ENCODE measurements around the gene LGALS12.
"Not testable (repeated sequence)": the region's sequence is repeated elsewhere in the genome, so short reads cannot be mapped to it uniquely, and the experiment has no call there.

The LGALS12 gene

DNA sequence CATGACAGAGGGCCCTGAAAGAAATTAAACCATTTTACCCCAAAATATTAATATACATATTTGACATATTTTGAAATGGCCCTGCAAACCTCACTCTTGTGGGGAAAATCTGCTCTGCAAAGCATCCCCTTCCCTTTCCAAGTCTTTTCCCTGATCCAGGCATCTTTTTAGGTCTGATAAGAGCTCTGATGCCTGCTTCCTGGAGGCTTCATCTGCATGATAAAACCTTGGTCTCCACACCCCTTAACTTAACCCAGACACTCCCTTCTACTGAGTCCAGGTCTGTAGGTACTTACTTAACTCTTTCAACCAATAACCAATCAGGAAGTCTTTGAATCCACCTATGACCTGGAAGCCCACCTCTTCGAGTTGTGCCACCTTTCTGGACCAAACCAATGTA lies 1.8 kb upstream of the LGALS12 start:
- DNase-seq (ENCODE audit: extremely low read depth in 1 of 2, low read depth in 1 of 2) = no peak

DNA sequence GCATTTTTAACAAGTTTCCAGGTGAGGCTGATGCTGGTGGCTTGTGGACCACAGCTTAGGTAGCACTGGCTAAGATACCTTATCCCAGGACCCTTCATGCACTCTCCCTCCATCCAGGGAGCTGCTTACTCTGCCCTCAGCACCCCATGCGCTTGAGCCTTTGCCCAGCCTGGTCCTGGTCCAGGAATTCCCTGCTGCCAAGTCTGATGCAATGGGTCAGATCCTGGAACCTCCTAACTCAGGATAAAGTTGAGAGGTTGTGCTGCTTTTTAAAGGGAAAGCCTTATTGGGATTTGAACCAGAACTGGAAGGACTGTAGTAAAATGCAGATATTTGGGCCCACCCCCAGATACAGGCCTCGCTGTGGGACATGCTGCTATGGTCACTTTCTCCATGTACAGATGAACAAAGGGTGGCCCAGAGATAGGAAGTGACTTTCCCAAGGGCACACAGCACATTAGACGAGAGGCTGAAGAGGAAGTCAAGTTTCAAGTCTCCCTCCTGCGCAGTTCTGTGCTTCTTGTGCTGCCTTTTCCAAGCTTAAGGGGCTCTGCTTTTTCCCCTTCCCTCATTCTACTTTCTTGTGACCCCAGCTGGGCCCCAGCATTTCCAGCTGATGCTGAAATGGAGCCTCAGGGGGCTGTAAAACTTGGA lies 824 bp upstream of the LGALS12 start:
- DNase-seq (ENCODE audit: extremely low read depth in 1 of 2, low read depth in 1 of 2) = no peak

DNA sequence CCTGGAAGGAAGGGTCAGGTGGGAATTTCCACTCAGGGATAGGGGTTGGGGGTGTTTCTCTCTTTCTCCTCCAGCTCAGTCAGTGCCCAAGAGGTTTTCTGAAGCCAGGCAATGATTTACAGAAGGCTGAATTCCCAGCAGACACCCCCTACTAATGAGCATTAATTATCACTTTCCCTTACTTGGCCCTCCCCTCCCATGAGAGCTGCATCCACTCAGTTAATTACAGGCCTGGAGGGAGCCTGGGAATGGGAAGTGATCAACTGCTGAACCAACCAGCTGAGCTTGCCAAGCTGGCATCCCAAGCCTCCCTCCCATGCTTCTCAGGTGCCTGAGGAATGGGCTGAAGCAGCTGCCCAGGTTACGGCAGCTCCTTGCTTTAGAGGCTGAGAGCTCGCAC lies 992 bp downstream of the LGALS12 start:
- no peak for DNase-seq (ENCODE audit: extremely low read depth in 1 of 2, low read depth in 1 of 2)

DNA sequence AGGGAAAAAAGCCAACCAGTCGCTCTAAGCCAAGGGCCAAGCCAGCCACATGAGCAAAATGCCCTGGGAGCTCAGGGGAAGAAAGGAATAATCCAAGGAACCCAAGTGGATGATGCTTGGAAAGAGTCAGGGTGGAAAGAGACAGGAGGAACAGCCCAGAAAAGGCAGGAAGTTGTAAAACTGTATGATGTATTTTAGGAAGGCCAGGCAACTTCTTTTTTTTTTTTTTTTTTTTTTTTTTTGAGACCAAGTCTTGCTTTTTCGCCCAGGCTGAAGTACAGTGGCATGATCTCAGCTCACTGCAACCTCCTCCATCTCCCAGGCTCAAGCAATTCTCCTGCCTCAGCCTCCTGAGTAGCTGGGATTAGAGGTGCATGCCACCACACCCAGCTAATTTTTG lies 1.6 kb downstream of the LGALS12 start:
- no peak for DNase-seq (ENCODE audit: extremely low read depth in 1 of 2, low read depth in 1 of 2)

DNA sequence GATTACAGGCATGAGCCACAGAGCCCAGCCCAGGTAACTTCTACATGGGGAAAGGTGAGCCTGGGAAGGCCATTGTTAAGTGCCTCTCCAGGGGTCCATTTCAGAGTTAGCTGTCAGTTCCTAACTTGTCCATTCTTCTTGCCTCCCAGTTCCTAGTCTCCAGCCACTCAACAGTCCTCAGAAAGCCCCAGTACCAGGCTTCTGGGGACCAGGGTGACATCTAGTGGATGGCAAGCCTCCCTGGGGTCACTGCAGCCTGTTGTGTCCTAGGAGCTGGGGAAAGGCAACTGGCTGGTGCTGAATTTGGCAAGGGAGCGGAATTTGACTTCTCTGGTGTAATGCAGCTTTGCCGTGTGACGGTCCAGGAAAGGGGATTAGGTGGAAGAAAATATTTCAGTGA lies 2.1 kb downstream of the LGALS12 start:
- no peak for DNase-seq (ENCODE audit: extremely low read depth in 1 of 2, low read depth in 1 of 2)

DNA sequence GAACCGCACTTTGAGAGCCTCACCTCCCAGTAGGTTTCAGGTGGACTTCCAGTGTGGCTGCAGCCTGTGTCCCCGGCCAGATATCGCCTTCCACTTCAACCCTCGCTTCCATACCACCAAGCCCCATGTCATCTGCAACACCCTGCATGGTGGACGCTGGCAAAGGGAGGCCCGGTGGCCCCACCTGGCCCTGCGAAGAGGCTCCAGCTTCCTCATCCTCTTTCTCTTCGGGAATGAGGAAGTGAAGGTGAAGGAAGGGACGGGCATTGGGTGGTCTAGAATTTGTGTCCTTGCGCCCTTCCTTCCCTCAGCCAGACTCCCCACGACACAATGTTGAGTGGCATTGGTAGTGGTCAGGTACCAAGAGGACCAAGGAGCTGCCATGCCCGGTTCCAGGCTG lies 2.9 kb downstream of the LGALS12 start:
- DNase-seq (ENCODE audit: extremely low read depth in 1 of 2, low read depth in 1 of 2) = no peak

DNA sequence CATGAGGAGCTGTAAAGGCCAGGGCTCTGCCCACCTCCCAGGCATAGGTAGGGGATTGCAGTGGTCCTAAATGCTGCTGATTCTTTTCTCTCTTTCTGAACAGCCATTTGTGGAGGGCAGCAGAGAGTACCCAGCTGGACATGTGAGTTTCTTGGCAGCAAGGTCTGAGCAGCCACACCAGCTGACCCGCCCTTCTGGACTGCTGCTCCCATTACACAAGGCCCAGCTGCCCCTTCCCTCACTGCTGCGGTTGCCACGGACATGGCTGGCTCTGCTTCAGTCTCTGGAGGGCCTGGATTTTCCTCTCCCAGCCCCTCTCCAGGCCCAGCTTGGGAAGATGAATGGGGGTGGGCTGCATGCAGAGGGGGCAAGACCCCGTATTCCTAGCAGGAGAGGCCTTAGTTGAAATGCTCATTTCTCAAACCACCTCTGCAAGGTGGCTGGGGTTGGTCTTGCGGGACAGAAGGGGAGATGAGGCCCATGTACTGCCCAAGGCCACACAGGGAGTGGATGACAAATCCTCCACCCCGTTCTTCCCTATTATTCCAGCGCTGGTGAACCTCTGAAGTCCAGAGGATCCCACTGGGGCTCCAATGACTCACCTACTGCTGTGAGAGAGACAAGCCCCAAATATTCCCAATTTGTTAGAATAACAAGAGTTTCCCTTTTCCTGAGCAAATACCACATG lies 4.6 kb downstream of the LGALS12 start:
- no peak for DNase-seq (ENCODE audit: extremely low read depth in 1 of 2, low read depth in 1 of 2)

DNA sequence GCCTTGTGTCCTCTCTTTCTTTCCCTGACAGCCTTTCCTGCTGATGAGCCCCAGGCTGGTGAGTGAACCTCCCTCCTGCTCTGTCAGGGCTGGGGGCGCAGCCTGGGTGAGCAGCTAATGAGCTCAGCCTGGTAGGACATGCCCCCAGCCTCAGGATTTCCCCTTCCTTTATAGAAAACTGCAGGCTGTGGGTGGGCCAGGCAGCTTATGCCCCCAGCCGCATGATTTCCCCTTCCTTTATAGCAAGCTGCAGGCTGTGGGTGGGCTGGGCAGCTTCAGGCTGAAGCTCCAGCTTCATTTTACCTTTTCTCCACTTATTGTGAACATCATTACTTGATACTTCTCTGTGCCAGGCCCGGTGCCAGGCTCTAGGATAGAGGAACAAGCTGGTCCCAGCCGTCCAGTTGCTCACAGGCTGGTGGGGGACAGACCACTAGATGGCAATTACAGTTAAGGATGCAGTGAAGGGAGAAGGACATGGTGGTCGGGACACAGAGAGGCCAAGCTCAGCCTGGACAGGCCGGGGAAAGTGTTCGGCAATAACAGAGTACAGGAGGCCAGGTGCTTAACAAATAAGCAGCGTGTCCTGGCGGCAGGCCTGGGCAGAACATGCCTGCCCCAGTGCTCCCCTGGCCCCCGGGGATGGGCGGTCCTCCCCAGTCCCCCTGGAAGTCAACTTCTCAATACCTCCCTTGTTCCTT lies 5.3 kb downstream of the LGALS12 start:
- DNase-seq (ENCODE audit: extremely low read depth in 1 of 2, low read depth in 1 of 2) = no peak

DNA sequence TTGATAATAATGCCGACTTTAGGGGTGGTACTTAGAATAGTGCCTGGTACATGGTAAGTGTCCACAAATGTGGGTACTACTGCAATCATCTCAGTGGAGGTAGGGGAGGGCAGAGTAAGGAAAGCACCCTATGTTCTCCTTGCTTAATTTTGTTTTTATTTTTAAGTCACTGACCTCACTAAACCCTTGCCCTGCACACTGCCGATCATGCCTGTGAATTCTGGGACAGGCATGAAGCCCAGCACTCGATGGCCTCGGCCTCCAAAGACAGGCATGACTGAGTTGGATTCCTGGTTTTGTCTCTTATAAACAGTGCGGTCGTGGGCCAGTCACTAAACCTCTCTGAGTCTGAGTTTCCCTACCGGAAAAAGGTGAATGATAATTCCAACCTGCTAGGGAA lies 6.9 kb downstream of the LGALS12 start:
- DNase-seq (ENCODE audit: extremely low read depth in 1 of 2, low read depth in 1 of 2) = no peak

DNA sequence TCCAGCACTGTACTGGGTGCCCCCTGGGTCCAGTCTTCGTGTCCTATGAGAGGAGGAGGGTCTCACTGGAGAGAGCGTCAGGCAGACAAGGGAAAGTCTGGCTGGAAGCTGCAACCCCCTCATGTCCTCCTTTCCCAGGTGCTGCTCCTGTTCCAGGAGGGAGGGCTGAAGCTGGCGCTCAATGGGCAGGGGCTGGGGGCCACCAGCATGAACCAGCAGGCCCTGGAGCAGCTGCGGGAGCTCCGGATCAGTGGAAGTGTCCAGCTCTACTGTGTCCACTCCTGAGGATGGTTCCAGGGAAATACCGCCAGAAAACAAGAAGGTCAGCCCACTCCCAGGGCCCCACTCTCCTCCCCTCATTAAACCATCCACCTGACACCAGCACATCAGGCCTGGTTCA lies 10.2 kb downstream of the LGALS12 start:
- DNase-seq (ENCODE audit: extremely low read depth in 1 of 2, low read depth in 1 of 2) = no peak

DNA sequence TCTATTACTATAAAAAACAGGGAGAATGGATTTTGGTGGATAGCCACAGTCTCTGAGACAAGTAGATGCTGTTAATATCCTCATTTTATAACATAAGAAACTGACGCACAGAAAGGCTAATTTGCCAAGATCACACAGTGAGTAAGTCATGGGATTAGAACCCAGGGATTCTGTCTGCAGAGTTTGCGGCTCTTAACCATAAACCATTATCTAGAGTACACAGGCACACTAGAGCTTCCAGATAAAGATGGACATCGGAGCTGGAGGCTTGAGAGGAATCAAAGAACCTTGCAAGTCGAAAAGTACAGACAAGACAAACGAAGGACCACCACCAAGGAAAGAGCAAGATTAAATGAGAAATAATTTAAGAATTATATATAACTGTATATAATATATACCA lies 11.3 kb downstream of the LGALS12 start:
- no peak for DNase-seq (ENCODE audit: extremely low read depth in 1 of 2, low read depth in 1 of 2)

DNA sequence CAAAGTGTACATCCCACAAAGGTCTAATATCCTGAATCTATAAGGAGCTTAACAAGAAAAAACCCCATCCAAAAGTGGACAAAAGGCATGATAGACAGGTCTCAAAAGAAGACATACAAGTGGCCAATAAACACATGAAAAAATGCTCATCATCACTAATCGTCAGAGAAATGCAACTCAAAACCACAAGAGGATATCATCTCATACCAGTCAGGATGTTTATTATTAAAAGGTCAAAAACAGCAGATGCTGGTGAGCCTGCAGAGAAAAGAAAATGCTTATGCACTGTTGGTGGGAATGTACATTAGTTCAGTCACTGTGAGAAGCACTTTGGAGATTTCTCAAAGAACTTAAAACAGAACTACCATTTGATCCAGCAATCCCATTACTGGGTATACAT lies 12.7 kb downstream of the LGALS12 start:
- DNase-seq (ENCODE audit: extremely low read depth in 1 of 2, low read depth in 1 of 2) = no peak

DNA sequence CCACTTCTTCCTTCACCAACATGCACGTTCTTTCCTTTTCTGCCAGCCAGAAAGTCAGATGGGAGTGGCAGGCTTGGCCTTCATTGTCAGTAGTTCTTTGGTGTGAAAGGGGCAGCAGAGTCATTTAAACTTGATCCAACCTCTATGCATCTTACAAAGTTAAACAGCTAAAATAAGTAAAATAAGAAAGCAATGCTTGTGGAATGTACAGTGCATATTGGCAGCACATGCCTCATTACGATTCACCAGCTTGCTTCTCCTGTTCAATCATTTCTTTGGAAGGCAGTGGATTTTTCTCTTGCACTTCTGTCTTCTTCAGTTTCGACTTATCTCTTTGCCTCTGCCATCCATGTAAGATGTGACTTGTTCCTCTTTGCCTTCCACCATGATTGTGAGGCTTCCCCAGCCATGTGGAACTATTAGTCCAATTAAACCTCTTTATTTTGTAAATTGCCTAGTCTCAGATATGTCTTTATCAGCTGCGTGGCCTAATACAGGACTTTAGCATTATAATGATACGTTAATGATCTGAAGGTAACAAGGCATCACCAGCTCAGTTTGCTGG lies 14.8 kb downstream of the LGALS12 start:
- DNase-seq (ENCODE audit: extremely low read depth in 1 of 2, low read depth in 1 of 2) = no peak

DNA sequence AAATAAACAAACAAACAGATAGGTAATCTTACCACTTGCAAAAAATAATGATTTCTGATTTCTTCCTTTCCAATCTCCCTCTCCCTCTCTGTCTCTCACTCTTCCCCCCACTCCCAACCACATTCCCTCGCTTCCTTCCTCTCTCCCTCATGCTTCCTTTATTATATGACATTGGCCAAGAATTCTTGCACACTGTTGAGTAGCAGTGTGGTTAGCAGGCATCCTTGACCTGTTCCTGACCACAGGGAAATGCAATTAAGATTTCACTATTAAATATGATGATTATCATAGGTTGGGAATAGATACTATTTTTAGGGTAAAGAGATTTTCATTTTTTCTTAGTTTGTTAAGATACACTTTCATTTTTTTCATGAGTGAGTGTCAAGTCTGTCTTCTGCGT lies 16.0 kb downstream of the LGALS12 start:
- no peak for DNase-seq (ENCODE audit: extremely low read depth in 1 of 2, low read depth in 1 of 2)

DNA sequence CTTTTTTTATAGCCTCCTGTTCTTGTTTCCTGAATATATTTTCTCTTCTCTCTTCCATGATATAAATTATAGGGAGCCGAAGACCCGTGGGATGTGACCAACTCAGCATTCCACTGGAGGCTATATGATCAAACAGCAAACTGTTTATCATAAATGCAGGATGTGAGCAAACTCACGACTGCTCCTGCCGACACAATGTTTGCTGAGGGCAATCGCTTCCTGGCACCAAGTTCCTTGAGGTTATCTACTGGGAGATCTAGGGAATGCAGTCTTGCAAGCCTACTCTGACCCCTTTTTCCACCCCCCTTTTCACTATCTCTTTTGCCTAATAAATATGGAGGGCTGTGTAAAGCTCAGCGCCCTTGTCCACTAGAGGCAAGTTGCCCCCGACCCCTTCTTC lies 17.3 kb downstream of the LGALS12 start:
- DNase-seq (ENCODE audit: extremely low read depth in 1 of 2, low read depth in 1 of 2) = no peak

DNA sequence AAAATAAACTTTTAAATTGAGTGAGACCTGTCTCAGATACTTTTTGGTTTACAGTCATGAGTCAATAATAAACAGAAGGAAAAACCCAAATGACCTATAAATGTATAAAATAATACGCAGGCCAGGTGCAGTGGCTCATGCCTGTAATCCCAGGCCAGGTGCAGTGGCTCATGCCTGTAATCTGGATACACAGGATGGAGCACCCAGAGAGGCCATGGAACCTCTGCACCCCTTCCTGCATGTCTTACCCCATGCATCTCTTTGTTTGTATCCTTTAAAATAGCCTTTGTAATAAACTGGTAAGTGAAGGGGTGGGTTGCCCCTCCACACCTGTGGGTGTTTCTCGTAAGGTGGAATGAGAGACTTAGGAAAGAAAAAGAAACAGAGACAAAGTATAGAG lies 21.8 kb downstream of the LGALS12 start:
- no peak for DNase-seq (ENCODE audit: extremely low read depth in 1 of 2, low read depth in 1 of 2)

DNA sequence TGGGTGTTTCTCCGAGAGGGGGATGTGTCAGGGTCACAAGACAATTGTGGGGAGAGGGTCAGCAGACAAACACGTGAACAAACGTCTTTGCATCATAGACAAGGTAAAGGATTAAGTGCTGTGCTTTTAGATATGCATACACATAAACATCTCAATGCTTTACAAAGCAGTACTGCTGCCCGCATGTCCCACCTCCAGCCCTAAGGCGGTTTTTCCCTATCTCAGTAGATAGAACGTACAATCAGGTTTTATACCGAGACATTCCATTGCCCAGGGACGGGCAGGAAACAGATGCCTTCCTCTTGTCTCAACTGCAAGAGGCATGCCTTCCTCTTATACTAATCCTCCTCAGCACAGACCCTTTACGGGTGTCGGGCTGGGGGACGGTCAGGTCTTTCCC lies 22.3 kb downstream of the LGALS12 start:
- not testable (repeated sequence) for DNase-seq (ENCODE audit: extremely low read depth in 1 of 2, low read depth in 1 of 2)

DNA sequence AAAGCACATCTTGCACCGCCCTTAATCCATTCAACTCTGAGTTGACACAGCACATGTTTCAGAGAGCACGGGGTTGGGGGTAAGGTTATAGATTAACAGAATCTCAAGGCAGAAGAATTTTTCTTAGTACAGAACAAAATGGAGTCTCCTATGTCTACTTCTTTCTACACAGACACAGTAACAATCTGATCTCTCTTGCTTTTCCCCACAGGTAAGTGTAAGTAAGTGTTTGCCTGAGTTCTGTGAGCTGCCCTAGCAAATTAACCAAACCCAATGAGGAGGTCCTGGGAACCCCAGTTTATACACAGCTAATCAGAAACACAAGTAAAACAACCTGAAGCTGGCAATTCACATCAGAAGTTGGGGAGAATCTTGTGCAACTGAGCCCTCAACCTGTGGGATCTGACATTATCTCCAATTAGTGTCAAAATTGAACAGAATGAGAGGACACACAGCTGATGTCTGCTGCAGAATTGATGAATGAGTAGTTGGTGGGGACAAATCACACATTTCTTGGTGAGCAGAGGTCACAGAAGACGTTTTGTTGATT lies 22.9 kb downstream of the LGALS12 start:
- DNase-seq (ENCODE audit: extremely low read depth in 1 of 2, low read depth in 1 of 2) = not testable (repeated sequence)

DNA sequence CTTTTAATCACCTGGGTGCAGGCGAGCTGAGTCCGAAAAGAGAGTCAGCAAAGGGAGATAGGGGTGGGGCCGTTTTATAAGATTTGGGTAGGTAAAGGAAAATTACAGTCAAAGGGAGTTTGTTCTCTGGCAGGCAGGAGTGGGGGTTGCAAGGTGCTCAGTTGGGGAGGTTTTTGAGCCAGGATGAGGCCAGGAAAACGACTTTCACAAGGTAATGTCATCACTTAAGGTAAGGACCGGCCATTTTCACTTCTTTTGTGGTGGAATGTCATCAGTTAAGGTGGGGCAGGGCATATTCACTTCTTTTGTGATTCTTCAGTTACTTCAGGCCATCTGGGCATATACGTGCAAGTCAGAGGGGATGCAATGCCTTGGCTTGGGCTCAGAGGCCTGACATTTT lies 23.5 kb downstream of the LGALS12 start:
- DNase-seq (ENCODE audit: extremely low read depth in 1 of 2, low read depth in 1 of 2) = not testable (repeated sequence)

DNA sequence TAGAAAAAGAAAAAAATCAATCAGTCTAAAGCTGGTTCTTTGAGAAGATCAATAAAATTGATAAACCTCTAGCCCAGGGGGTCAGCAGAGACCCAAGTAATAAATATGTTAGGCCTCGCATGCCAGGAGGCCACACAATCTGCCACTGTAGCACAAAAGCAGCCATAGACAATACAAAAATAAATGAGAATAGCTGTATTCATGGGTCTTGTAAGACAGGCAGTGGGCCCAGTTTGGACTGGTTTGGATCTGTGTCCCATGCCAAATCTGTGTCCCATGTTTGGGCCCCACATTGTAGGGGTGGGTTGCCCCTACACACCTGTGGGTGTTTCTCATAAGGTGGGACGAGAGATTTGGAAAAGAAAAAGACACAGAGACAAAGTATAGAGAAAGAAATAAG lies 24.1 kb downstream of the LGALS12 start:
- DNase-seq (ENCODE audit: extremely low read depth in 1 of 2, low read depth in 1 of 2) = no peak

DNA sequence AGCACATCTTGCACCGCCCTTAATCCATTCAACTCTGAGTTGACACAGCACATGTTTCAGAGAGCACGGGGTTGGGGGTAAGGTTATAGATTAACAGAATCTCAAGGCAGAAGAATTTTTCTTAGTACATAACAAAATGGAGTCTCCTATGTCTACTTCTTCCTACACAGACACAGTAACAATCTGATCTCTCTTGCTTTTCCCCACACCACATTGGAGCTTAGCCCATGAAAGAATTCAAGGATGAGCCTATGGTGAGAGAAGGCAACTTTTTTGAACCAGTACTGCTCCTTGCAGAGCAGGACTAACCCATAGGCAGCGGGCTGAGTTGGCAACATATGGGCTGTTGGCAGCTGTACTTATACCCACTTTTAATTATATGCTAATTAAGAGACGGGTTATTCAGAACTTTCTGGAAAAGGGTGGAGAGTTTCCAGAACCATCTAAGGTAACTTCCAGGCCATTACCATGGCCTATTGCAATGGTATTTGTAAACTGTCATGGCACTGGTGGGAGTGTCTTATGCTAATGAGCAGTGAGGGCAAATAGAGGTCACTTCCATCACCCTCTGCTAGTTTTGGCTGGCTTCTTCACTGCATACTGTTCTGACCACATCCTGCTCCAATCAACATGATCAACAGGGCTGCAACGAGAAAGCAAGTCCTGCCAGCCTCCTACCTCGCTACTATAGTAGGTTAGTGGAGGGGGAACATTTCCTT lies 25.3 kb downstream of the LGALS12 start:
- DNase-seq (ENCODE audit: extremely low read depth in 1 of 2, low read depth in 1 of 2) = not testable (repeated sequence)
